GM18511 (cell line): Measurements from ENCODE around the gene CYB561D2.
A peak's percentile ranks its signal among the peaks of the same experiment; 100 is the strongest.

Experiments
- ATAC-seq: cut with Tn5 transposase; IDR thresholded peaks from one replicate; pipeline ENCODE4 v1.9.1; 2021; ENCODE audit warnings: mild to moderate bottlenecking, moderate library complexity; ENCODE audit not compliant: unreplicated experiment

CYB561D2 gene

GRCh38 chr3:50358911-50359759 is 8.5 kb downstream of the CYB561D2 start, which contains the start of gene TMEM115:
Gene TMEM115, minus strand, starts transcription at chr3:50359521. Its CDS starts 458 bp downstream, at chr3:50359063.
- ATAC-seq, result peak; percentile 100

DNA sequence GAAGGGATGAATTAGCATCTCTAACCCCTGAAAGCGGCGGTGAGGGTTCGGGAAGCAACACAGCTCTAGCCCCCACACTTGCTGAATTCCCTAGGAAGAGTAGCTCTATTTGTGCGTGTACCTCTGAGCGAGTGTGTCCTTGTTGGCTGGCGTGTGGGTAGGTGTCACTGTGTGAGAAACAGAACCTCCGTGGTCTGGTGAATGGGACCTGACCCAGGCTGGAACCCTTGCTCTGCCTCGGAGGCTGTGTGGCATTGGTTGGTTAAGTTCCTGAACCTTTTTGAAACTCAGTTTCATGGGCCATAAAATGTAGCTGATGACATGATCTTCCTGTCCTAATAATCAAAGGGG is 9.1 kb downstream of the CYB561D2 start:
- peak; percentile 29 for ATAC-seq

DNA sequence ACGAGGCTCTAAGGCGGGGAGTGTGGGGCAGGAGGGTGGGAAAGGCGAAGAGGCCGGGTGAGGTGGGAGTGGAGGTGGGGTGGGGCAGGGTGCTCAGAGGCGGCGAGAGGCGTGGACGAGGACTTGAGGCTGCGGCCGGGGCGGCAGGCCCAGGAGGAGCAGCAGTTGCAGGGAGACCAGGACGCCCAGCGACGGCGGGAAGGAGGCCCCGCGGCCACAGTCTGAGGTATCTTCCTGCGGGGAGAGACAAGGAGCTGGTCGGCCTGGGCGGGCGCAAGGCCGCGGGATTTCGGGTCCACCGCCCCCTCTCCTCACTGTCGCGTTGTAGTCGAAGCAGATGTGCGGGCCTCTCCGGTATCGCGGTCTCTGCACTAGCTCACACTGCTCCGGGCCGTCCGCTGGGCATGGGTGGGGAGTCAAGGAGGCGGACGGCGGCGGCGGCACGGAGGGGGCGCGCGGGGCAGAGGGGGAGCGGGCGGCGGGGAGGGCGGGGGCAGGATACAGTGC is 14.0 kb downstream of the CYB561D2 start:
- ATAC-seq, result peak; percentile 12

DNA sequence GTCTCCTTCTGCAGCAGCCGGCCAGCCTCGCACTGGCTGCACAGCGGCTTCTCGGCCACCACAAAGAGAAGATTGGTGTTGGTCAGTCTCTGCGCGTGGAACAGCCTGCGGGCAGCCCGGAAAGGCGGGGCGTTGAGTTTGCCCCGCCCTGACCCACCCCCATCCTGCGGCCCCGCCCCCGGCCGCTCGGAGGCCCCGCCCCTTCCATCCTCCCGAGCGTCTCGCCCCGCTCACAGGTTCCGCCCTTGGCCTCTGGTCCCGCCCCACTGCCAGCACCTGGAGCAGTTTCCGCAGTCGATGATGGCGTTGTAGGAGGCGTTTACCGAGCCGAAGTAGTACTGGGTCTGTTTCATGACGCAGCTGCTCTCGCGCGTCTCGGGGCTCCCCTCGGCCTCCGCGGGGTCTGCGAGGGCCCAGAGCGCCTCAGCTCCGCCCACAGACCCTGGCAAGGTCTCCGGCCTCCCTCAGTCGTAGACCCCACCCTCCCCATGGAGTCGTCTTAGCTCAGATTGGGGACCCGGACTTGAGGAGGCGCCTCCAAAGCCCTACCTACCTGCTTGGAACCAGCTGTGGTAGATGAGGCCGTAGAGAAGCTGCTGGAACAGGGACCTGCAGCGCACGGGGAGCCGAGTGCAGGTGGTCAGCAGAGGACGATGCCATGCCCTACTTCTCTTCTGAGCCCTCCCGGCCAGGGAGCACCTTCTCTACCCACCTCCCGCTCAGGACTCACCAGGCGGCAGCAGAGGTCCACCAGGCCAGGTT is 14.6 kb downstream of the CYB561D2 start:
- ATAC-seq, result peak; percentile 88

- ATAC-seq, result no peak
Measured at GRCh38 chr3:50365842-50366220, 15.2 kb downstream of the CYB561D2 start.

GRCh38 chr3:50369012-50369670 is 18.5 kb downstream of the CYB561D2 start:
- no peak for ATAC-seq

DNA sequence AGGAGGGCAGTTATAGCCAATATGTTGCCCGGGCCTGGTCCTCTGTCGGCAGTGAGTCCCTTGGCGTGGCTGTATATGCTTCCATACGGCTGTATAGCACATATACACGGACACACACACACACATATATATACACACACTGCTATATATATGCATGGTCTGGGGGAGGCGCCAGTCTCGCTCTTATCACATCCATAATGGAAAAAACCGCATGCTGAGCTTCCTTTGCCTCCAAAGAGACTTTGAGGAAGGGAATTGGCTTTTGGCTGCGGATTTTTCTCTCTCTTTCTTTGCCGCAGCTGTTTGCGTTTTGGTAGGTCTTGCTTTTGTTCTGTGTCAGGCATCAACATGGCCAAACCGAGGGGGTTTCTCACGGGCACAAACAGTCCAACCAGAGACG is 19.9 kb downstream of the CYB561D2 start:
- no peak for ATAC-seq

DNA sequence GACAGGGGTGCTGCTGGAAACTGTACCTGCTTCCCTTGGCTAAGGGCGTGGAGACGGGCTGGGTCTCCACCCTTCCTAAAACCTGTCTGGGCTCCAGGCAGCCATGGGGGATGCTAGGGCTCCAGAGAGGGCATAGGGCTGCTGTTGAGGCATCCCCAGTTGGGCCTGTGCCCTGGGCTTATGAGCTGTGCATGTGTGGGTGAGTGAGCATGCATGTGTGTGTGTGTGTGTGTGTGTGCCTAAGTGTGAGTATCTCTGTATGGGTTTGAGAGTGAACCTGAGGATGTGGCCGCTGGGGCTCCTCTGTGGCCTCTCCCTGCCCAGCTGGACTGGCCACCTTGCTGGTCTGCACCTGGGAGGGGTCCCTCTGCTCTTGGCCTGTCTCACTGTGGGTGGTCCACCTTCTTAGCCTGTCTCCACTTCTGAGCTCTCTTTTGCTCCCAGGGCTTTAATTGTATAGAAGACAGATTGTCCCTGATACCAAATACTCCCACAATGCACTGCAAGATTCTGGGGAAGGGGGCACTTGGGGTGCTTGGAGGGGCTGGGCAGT is 20.5 kb downstream of the CYB561D2 start:
- no peak for ATAC-seq

DNA sequence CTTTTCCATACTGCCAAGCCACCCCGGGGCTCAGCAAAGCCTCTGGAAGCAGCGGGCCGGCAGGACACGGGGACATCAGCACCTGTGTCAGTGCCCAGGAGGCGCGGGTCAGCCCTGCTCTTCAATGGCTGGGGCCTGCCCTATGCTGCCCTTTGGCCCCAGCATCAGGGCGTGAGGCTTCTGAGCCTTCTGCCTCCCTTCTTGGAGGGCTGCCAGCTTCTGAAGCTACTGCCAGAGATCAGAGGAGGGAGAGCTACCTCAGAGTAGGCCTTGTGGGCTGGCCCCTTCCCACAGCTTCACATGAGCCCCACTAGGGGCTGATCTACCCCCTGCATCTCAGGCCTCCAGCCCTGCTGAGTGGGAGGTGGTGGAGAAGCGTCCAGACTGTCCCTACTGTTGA is 21.7 kb downstream of the CYB561D2 start:
- ATAC-seq, result no peak

DNA sequence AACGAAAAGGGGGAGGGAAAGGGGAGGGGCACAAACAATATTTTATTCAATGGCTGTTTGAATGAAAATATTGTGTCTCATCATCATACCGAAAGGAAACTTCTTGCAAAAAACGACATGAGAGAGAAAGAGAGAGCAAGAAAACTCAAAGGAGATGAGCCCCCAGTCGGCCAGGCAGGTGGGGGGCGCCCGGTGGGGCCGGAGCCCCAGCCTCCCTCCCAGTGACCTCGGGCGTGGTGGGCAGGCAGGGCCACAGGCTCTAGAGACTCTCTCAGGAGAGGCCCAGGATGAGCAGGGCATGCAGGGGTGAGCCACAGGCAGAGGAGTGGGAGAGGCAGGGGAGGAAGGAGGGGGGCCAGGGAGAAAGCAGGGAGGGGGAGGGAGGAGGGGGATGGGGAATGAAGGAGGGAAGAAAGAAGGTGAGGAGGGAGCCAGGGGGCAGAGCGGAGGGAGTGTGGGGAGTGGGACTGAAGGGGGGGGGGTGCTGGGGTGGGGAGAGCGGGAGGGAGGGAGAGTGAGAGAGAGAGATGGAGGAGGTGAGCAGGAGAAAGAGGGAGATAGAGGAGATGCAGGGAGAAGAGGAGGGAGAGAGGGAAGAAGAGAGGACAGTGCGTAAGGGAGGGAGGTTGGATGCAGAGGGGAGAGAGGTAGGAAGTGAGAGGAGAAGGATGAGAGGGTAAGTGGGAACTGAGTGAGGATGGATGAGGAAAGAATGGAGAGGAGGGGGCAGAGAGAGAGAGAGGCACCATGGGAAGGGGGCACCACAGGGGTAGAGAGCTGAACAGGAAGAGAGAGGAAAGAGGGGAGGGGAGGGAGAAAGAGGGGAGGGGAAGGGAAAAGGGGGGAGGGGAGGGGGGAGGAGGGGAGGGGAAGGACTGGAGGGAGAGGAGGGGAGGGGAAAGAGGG is 22.7 kb downstream of the CYB561D2 start:
- ATAC-seq, result no peak

DNA sequence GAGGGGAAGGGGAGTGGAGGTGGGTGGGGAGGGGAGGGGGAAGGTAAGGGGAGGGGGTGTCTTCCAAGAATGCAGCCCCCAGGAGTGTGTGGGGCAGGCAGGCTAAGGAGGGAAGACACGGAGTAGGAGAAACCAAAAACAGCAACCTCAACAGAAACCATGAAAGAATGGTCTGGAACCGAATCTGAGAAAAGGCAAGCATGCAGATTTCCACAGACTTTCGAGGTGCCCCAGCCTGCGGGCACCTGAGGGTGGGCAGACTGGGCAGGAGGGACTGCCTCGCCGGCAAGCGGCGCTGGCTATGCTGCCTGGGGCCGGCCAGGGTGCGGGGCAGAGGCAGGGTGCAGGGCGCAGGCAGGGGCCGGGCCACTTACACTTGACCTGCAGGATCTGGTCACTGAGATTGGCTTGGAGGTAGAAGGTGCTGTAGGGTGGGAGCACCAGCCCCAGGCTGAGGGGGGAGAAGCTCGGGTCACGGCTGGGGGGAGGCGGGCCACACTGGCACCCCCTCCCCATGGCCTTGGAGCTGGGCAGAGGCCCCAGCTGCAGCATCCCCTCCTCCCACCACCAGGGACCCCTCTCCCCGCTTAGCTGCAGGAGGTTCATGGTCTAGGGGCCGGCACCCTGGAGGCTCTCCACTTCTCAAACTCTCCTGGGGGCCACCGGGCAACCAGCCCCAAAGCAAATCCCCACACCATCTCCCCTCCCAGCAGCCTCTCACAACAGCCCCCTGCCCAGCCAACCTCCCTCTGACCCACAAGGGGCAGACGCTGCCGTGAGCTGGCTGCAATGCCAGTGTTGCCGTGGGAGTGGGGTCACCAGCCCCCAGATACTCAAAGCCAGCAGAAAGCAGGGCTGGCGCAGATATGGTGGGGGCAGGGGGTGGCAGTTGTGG is 23.9 kb downstream of the CYB561D2 start:
- ATAC-seq, result no peak

GRCh38 chr3:50375258-50375931 is 24.7 kb downstream of the CYB561D2 start:
- ATAC-seq, result no peak

DNA sequence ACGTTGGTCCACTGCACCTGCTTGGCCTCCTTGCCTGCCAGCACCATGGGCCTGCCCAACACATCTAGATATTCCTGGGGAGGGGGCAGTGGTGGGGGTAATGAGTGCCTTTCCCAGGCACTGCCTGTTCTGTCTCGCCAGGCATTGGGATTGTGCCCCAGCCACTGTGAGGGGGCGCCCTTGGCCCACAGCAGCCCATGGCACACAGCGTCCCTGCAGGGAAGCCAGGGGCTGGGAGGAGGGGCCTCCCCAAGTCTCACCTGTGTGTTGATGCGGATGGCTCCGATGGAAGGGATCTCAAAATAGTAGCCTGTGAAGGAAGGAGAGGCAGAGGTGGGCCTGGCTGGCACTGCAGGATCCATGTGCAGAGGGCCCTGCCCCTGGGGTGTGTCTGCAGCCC is 27.4 kb downstream of the CYB561D2 start:
- ATAC-seq, result no peak

GRCh38 chr3:50378757-50379156 is 28.1 kb downstream of the CYB561D2 start:
- ATAC-seq, result no peak

DNA sequence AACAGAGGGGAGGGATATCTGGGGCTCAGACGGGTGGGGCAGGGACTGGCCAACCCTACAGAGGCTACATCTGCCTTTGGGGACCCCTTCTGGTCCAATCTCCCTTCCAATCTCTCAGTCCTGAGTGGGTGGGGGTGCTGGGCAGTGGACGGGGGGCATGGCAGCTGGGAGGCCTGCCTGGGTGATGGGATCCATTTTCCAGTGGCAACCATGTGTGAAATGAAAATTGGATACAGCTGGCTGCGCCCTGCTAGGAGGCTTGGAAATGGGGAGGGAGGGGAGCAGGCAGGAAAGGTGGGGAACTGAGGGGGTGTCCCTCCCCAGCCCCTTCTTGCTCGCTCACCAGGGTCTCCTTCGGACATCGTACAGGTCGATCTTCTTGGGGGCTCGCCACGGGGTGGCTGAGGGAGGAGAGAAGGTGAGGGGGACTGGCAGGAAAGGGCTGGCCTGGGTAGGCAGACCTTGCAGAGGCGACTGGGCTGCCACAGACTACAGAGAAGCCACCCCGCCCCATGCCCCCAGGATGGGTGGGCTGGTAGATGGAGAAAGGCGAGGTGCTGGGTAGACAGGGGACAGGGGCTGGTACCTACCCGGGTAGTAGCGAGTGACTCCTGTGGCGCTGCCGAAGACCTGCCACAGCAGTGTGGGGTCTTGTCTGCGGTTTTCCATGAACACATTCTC is 29.9 kb downstream of the CYB561D2 start:
- no peak for ATAC-seq

GRCh38 chr3:50381383-50381782 is 30.7 kb downstream of the CYB561D2 start:
- ATAC-seq, result no peak

DNA sequence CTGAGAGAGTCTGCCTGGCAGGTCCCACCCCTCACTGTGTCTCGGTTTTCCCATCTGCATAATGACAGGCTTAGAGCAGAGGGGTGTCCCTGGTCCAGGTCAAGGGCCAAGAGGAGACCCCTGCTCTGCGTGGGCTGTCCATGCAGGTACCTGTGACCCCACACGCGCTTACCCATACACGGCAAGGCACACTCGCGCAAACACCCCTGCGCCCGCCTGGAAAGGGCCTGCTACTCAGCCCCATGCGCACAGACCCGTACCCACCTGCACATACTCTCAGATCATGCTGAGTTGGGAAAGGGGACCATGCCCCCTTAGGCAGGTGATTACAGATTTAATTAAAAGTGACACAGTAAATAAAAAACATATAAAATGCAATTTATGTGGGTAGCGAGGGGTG is 32.1 kb downstream of the CYB561D2 start:
- no peak for ATAC-seq

DNA sequence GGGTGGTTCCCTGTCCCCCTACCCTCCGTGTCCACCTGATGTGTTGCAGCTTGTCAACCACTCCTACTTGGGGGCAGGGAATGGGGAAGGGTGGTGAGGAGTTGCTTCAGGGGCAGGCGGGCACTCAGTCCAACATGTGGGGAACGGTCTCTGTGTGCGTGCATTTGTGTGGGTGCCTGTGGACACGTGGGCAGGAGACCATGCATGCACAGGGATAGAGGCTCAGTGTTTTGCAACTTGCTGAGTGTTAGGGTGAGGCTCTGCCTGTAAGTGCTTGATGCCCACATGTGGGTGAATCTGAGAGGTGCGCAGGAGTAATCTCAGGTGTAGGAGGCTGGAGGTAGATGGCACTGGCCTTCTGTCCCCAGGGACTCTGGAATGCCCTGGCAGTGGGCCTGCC is 33.1 kb downstream of the CYB561D2 start:
- no peak for ATAC-seq
